Measurements from ENCODE around the gene KDM2B. TPM values are rescaled to one million over a fixed set of nuclear protein-coding genes. Genes with fewer than 3 reads are reported as not detected.
"Not testable (repeated sequence)": the region's sequence is repeated elsewhere in the genome, so short reads cannot be mapped to it uniquely, and the experiment has no call there.

Gene KDM2B
- total RNA-seq, 1 donor from 2014 or later = 51.7 TPM

DNA sequence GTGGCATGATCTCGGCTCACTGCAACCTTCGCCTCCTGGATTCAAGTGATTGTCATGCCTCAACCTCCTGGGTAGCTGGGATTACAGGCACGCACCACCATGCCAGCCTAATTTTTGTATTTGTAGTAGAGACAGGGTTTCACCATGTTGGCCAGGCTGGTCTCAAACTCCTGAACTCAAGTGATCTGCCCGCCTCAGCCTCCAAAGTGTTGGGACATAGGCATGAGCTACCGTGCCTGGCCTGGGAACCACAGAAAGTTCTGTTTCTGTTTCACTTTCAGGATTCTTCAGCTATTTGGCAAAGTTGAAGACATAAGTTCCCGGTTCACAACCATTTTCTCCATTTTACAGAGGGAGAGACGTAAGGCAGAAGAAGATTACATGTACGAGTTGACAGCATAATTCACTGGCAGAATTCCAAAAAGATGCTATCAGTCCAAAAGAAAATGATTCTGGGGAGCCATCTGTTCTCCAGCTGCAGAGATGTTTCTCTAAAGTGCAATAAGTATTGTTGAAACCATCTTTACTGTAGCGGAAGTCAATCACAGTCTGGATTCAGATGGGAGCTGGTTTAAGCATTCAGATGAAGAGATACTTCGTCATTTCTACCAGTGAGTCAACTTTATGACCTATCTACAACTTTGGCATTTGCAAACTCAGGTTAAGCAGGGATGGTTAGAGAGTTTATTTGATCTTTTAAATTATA lies 189.1 kb downstream of the KDM2B start:
- TF ChIP-seq, protein P1, sequence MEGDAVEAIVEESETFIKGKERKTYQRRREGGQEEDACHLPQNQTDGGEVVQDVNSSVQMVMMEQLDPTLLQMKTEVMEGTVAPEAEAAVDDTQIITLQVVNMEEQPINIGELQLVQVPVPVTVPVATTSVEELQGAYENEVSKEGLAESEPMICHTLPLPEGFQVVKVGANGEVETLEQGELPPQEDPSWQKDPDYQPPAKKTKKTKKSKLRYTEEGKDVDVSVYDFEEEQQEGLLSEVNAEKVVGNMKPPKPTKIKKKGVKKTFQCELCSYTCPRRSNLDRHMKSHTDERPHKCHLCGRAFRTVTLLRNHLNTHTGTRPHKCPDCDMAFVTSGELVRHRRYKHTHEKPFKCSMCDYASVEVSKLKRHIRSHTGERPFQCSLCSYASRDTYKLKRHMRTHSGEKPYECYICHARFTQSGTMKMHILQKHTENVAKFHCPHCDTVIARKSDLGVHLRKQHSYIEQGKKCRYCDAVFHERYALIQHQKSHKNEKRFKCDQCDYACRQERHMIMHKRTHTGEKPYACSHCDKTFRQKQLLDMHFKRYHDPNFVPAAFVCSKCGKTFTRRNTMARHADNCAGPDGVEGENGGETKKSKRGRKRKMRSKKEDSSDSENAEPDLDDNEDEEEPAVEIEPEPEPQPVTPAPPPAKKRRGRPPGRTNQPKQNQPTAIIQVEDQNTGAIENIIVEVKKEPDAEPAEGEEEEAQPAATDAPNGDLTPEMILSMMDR (conservative IDR thresholded peaks at IDR 0.05) = no peak
- Mint-ChIP-seq H3K27me3 (no peaks in the 10 kb centered on the region), H3K36me3 (no peaks in the 10 kb centered on the region), H3K4me3 (no peak overlapping the region), H3K27ac (peak overlapping the region; percentile 19), H3K4me1 (ENCODE audit: unreplicated experiment) (peaks cover 9% of the 10 kb centered on the region), H3K9me3 (no peaks in the 10 kb centered on the region)
- DNase-seq (ENCODE audit: extremely low spot score, unreplicated experiment) = no peak

DNA sequence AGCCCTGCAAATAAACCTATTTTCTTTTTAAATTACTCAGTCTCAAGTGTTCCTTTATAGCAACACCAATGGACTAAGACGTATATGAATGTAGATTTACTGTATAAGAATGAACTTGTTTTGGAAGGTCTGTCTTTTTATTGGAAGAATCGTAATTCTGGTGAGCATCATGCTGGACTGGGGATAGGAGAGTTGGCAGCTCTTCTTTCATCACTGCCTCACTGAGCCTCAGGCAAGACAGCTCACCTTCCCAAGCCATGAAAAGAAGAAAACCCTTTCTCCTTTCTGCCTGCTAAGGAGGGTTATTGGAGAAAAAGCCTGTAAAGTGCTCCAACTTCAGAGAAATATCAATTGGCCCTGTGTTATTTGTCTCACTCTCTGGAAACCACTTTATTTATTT lies 190.0 kb downstream of the KDM2B start:
- H3K27ac Mint-ChIP-seq = no peak overlapping the region
- no peaks in the 10 kb centered on the region for H3K27me3 Mint-ChIP-seq
- no peaks in the 10 kb centered on the region for H3K36me3 Mint-ChIP-seq
- H3K9me3 Mint-ChIP-seq = no peaks in the 10 kb centered on the region
- no peak for DNase-seq (ENCODE audit: extremely low spot score, unreplicated experiment)
- peaks cover 9% of the 10 kb centered on the region for H3K4me1 Mint-ChIP-seq (ENCODE audit: unreplicated experiment)
- TF ChIP-seq, protein P1 (conservative IDR thresholded peaks at IDR 0.05) = no peak
- H3K4me3 Mint-ChIP-seq = no peak overlapping the region

DNA sequence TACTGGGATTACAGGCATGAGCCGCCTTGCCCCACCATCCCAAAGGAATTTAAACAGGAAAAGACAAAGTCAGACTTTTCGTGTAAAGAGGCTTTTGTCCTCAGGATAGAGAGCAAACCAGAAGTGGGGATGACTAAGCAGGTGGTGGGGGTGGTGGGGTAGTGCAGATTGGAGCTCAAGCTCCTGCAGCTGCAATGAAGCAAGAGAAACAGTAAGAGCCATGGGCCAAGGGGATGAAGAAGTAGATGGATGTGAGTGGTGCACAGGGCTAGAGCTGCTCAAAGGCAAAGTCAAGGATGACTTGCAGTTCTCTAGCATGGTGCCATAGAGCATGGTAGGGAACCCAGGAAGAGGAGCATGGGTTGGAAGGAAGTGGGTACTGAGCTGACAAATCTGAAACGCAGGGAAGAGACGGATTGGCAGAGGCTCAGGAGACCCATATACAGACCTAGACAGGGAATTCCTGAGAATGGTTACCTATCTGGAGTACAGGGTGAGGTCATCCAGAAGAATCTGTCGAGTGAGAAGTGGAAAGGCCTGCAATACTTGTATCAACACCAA lies 192.3 kb downstream of the KDM2B start:
- no peaks in the 10 kb centered on the region for H3K36me3 Mint-ChIP-seq
- H3K27ac Mint-ChIP-seq = no peak overlapping the region
- no peak overlapping the region for H3K4me3 Mint-ChIP-seq
- peaks cover 9% of the 10 kb centered on the region for H3K4me1 Mint-ChIP-seq (ENCODE audit: unreplicated experiment)
- H3K27me3 Mint-ChIP-seq = no peaks in the 10 kb centered on the region
- no peaks in the 10 kb centered on the region for H3K9me3 Mint-ChIP-seq
- DNase-seq (ENCODE audit: extremely low spot score, unreplicated experiment) = no peak
- TF ChIP-seq, protein P1 (conservative IDR thresholded peaks at IDR 0.05) = no peak

DNA sequence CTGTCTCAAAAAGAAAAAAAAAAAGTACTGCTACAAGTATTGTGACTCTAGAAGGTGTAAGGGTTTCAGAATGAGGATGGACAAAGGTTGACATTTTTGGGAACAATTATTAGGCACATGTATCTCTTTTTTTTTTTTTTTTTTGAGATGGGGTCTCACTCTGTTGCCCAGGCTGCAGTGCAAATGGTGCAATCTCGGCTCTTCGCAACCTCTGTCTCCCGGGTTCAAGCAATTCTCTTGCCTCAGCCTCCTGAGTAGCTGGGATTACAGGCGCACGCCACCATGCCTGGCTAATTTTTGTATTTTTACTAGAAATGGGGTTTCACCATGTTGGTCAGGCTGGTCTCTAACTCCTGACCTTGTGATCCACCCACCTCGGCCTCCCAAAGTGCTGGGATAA lies 195.9 kb downstream of the KDM2B start:
- not testable (repeated sequence) for DNase-seq (ENCODE audit: extremely low spot score, unreplicated experiment); H3K27me3 Mint-ChIP-seq; H3K9me3 Mint-ChIP-seq; H3K4me3 Mint-ChIP-seq; H3K36me3 Mint-ChIP-seq; H3K27ac Mint-ChIP-seq; H3K4me1 Mint-ChIP-seq (ENCODE audit: unreplicated experiment)

DNA sequence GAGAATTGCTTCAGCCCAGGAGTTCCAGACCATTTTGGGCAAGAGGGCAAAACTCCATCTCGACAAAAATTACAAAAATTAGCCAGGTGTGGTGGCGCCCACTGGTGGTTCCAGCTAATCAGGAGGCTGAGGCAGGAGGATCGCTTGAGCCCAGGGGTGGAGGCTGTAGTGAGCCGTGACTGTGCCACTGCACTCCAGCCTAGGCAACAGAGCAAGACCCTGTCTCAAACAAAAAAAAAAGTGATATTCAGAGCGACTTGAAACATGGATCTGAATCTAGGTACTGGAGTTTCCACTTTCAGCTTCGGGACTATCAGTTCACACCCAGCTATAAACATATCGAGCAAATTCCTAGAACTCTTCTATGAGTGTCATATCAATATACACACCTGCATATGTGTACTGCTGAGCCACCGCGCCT lies 197.2 kb downstream of the KDM2B start:
- DNase-seq (ENCODE audit: extremely low spot score, unreplicated experiment) = no peak
- Mint-ChIP-seq H3K36me3 (no peaks in the 10 kb centered on the region), H3K4me3 (no peak overlapping the region), H3K9me3 (no peaks in the 10 kb centered on the region), H3K27me3 (no peaks in the 10 kb centered on the region), H3K4me1 (ENCODE audit: unreplicated experiment) (no peaks in the 10 kb centered on the region), H3K27ac (no peak overlapping the region)
- TF ChIP-seq, protein P1 (conservative IDR thresholded peaks at IDR 0.05) = peak; percentile 14

DNA sequence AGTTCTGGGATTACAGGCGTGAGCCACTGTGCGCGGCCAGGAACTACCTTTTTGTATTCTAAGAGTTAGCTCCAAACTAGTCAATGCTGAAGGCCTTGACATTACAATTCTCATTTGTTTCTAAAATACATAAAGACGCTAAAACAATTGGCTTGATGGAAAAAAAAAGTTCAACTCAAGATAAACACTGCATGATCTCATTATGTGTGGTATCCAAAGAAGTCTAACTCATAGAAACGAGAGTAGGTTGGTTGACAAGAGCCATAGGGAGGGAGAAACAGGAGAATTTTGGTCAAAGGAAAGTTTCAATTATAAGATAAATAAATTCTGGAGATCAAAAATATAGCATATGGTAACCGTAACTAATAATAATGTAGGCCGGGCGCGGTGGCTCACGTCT lies 200.9 kb downstream of the KDM2B start:
- no peaks in the 10 kb centered on the region for H3K9me3 Mint-ChIP-seq
- no peak overlapping the region for H3K4me3 Mint-ChIP-seq
- no peaks in the 10 kb centered on the region for H3K27me3 Mint-ChIP-seq
- DNase-seq (ENCODE audit: extremely low spot score, unreplicated experiment) = no peak
- no peaks in the 10 kb centered on the region for H3K36me3 Mint-ChIP-seq
- TF ChIP-seq, protein P1 (conservative IDR thresholded peaks at IDR 0.05) = no peak
- no peaks in the 10 kb centered on the region for H3K4me1 Mint-ChIP-seq (ENCODE audit: unreplicated experiment)
- no peak overlapping the region for H3K27ac Mint-ChIP-seq

Data from type B pancreatic cell (in vitro differentiated cells).